Gastroesophageal sphincter (tissue), 3 donors: Measurements from ENCODE around the gene FBXL20.
"Not testable (repeated sequence)": the region's sequence is repeated elsewhere in the genome, so short reads cannot be mapped to it uniquely, and the experiment has no call there.

Experiments
- CTCF ChIP-seq, 4 experiments: fragments of 200-600 bp in 2 of 4; fragments of 450-650 bp in 2 of 4; sonication (generic) in 1 of 4; IDR thresholded peaks; one replicate each; pipeline ENCODE4 v1.5.1; 2017 to 2019; ENCODE audit warnings: antibody characterized with exemption in 4 of 4, mild to moderate bottlenecking in 2 of 4, moderate library complexity in 2 of 4
- POLR2A ChIP-seq, 2 donors: fragments of 450-650 bp; IDR thresholded peaks; one replicate each; pipeline ENCODE4 v1.6.1; 2017; ENCODE audit warnings: antibody characterized with exemption in 2 of 2, mild to moderate bottlenecking in 2 of 2, moderate library complexity in 1 of 2
- POLR2AphosphoS5 ChIP-seq: sonication (generic); formaldehyde crosslinking; IDR thresholded peaks from one replicate; pipeline ENCODE4 v1.6.1; 2017; ENCODE audit warnings: antibody characterized with exemption

GRCh38 chr17:39337649-39338048 is 63.8 kb downstream of the FBXL20 start:
- TF ChIP-seq CTCF (IDR thresholded peaks at IDR 0.05); POLR2A (IDR thresholded peaks at IDR 0.05); POLR2AphosphoS5: not testable (repeated sequence)
